ENCODE results near the gene OR10T2. TPM values are rescaled to one million over a fixed set of nuclear protein-coding genes. Genes with fewer than 3 reads are reported as not detected.

The OR10T2 gene
- total RNA-seq, 3 donors from 2014 or later (not counting 1 experiment from before 2014, with no cell fraction given) = not detected

- Histone ChIP-seq H3K9me3 (ENCODE audit: control insufficient read depth, insufficient read depth, low read length) (no peaks in the 10 kb centered on the region), H3K27me3 (ENCODE audit: control insufficient read depth, insufficient read depth, low read length) (peaks cover 2% of the 10 kb centered on the region), H3K36me3 (ENCODE audit: control insufficient read depth, insufficient read depth, low read length) (no peaks in the 10 kb centered on the region), H3K4me1 (ENCODE audit: control insufficient read depth, insufficient read depth, low read length) (no peaks in the 10 kb centered on the region), H3K4me3 (ENCODE audit: low read length) (no peak overlapping the region), H3K27ac (ENCODE audit: low read length) (no peak overlapping the region)
- Mint-ChIP-seq H3K27me3 (ENCODE audit: low read depth in 2 of 2) (peaks cover 36 to 72% of the 10 kb centered on the region in 2 donors), H3K9me3 (no peaks in the 10 kb centered on the region), H3K4me3 (no peak overlapping the region), H3K27ac (no peak overlapping the region), H3K36me3 (no peaks in the 10 kb centered on the region), H3K4me1 (no peaks in the 10 kb centered on the region)
- DNase-seq (no peak), ATAC-seq (no peak)
- WGBS (ENCODE audit: insufficient coverage) = 92% methylated on average over 3 of the region's 3 CpGs
- no peak for TF ChIP-seq CTCF (IDR thresholded peaks at IDR 0.05)
- intact Hi-C loops (cut with micrococcal nuclease) = no loop called here
Observed at GRCh38 chr1:158356616-158357015, 42.6 kb downstream of the OR10T2 start.

GRCh38 chr1:158355773-158356285 lies 43.4 kb downstream of the OR10T2 start:
- no peaks in the 10 kb centered on the region for H3K9me3 ChIP-seq (ENCODE audit: control insufficient read depth, insufficient read depth, low read length)
- H3K27ac ChIP-seq (ENCODE audit: low read length) = no peak overlapping the region
- Mint-ChIP-seq H3K9me3 (no peaks in the 10 kb centered on the region), H3K4me1 (no peaks in the 10 kb centered on the region), H3K4me3 (no peak overlapping the region), H3K27ac (no peak overlapping the region), H3K27me3 (ENCODE audit: low read depth in 2 of 2) (peaks cover 36 to 71% of the 10 kb centered on the region in 2 donors), H3K36me3 (no peaks in the 10 kb centered on the region)
- peaks cover 2% of the 10 kb centered on the region for H3K27me3 ChIP-seq (ENCODE audit: control insufficient read depth, insufficient read depth, low read length)
- H3K4me3 ChIP-seq (ENCODE audit: low read length) = no peak overlapping the region
- DNase-seq (no peak), ATAC-seq (no peak)
- 89% methylated on average over 10 of the region's 10 CpGs for WGBS (ENCODE audit: insufficient coverage)
- H3K4me1 ChIP-seq (ENCODE audit: control insufficient read depth, insufficient read depth, low read length) = no peaks in the 10 kb centered on the region
- TF ChIP-seq CTCF (IDR thresholded peaks at IDR 0.05) = no peak
- no peaks in the 10 kb centered on the region for H3K36me3 ChIP-seq (ENCODE audit: control insufficient read depth, insufficient read depth, low read length)
- intact Hi-C loops (cut with micrococcal nuclease) = no loop called here

GRCh38 chr1:158354255-158354654 lies 45.0 kb downstream of the OR10T2 start:
- Histone ChIP-seq H3K4me3 (ENCODE audit: low read length) (no peak overlapping the region), H3K36me3 (ENCODE audit: control insufficient read depth, insufficient read depth, low read length) (no peaks in the 10 kb centered on the region), H3K9me3 (ENCODE audit: control insufficient read depth, insufficient read depth, low read length) (no peaks in the 10 kb centered on the region), H3K27ac (ENCODE audit: low read length) (no peak overlapping the region), H3K27me3 (ENCODE audit: control insufficient read depth, insufficient read depth, low read length) (peaks cover 2% of the 10 kb centered on the region), H3K4me1 (ENCODE audit: control insufficient read depth, insufficient read depth, low read length) (no peaks in the 10 kb centered on the region)
- ATAC-seq (no peak), DNase-seq (no peak)
- WGBS (ENCODE audit: insufficient coverage) = 72% methylated on average over 2 of the region's 2 CpGs
- intact Hi-C loops (cut with micrococcal nuclease) = no loop called here
- no peaks in the 10 kb centered on the region for H3K4me1 Mint-ChIP-seq
- H3K9me3 Mint-ChIP-seq = no peaks in the 10 kb centered on the region
- H3K27me3 Mint-ChIP-seq (ENCODE audit: low read depth in 2 of 2) = peaks cover 33 to 58% of the 10 kb centered on the region in 2 donors
- TF ChIP-seq CTCF (IDR thresholded peaks at IDR 0.05) = no peak
- H3K4me3 Mint-ChIP-seq = no peak overlapping the region
- H3K27ac Mint-ChIP-seq = no peak overlapping the region
- no peaks in the 10 kb centered on the region for H3K36me3 Mint-ChIP-seq

Measured in natural killer cell (primary cell).